Activated naive CD4-positive, alpha-beta T cell treated with anti-CD3 and anti-CD28 coated beads, Interleukin-2, amount 50 U/mL, for 16 hours (primary cell): ENCODE measurements around the gene VPS4B.

ENCODE experiments used
- DNase-seq: peaks from one replicate; pipeline ENCODE4 v3.0.0-alpha.2; 2020

The VPS4B gene

DNA sequence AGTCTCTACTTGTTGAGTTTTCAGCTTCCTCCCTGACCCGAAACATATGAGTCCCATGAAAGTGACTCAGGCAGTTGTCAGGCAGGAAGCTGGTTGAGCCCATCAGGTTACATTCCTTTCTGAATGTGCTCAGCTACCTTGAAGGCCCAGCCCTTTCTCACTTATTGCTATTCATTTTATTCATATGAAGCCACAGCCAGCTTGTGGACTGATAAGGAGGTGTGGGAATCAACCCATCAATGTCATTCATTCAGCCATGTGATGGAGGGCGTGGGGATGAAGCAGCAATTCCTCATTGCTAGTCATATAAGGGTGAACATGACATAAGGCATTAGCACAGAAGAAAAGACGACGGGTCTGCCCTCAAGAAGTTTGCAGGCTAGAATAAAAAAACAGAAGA, 5.3 kb upstream of the VPS4B start:
- no peak for DNase-seq

DNA sequence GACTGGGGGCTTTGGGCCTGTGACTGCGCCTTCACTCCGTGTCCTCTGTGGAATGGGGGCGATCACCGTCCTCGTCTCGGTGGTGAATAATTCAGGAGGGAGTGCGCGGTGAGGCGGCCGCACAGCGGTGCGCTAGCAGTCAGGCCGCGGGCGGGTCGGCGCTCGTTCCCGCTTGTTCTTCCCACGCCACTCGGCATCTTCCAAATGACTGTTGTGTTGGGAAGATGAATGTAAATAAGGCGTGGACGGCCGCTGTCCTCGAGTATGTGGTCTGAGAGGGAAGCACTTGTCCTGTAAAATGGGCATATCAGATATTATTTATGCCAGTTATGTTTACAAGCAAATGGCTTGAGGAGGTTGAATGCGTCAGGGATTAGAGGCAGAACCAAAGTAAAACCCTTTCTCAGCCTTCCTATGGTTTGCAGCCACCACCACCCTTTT, 608 bp upstream of the VPS4B start:
- no peak for DNase-seq

DNA sequence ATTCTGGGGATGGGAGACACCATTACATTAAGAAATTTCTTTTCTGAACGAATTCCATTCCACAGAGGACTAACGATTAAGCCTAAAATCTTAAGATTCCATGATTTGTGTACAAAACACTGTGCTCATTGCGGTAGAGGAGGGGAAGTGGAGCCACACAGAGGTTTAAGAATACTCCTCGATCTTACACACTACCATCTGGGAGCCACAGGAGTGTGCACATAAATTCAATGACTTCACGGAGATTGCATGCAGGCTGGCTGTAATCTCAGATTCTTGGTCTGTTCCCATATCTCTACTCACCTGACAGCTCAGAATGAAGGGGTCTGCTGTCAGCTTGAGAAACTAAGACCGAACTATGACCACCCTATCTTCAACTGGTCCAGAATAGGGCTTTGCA, 762 bp downstream of the VPS4B start:
- DNase-seq = no peak

DNA sequence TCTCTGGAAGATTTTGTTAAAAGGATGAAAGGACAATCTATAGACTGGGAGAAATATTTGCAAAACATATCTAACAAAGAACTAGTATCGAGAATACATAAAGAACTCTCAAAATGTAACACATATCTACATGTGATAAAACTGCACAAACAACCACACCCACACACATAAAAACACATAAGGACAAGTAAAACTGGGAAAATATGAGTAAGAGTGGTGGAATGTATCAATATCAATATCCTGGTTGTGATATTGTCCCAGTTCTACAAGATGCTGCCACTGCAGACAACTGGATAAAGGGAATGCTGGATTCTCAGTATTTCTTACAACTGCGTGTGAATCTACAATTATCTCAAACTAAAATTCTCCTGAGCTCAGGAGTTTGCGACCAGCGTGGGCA, 9.3 kb downstream of the VPS4B start:
- no peak for DNase-seq

DNA sequence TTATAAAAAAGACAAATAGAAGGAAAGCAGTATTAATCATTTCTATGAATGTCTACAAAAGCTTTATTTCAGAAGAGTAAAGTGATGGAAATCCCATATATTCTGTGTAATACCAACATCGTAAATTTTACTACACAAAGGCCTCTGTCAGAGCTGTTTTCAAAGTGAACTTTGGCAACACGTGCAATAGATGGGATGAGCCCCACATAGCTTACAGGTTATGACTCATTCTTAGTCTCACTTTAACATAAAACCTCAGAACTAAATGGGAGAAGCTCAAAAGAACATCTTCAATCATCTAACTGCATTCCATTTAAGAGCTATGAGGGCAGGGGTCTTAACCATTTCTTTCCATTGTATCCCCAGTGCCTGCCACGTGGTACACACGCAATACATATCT, 11.5 kb downstream of the VPS4B start:
- DNase-seq = no peak

DNA sequence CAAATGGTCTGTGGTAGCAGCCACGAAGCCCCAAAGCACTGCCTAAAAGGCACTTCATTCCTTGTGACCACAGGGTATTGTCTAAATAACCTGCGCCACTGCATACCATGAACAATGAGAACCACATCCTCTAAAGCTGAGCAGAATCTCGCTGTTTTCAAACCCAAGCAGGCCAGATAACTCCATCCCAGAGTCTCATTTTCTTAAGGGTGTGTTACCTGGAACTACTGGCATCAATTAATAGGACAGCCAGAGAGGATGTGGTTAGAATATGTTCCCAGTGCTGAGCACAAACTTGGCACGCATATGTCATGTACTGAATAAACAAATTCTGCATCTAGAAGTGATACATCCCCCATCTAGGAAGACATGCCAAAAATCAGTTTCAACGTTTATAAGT, 13.0 kb downstream of the VPS4B start:
- no peak for DNase-seq

DNA sequence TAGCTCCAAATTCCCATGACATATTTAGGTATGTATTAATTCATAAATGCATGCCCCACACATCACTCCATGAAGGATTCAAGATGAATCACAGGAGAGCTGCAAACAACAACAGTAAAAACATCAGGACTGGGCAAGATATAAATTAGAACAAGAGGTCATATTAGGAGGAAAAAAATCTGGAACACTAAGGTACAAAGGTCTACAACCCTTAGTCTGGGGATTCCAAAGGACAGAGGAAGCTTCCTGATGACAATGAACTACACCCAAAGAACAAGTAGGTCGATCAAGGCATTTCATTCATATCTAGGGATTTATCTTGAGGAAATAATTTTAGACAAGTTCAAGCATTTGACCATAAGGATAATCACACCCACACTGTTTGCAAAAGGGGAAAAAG, 14.5 kb downstream of the VPS4B start:
- DNase-seq = no peak

DNA sequence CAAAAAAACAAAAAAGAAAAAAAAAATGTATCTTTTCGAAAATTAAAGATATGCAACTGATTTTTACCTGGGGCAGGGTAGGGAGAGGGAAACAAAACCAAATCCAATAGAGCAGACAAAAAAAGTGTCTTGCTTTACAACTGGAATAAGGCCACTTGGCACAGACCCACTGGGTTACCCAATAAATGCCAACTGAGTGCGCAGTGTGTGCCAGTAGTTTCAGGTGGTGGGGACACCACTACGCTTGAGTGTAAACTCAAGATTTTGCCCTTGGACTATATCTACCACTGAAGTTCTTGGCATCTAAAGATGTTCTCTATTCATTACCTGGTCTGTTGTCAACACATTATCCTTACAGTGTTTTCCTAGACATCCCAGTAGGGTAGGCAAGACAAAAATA, 16.3 kb downstream of the VPS4B start:
- no peak for DNase-seq

DNA sequence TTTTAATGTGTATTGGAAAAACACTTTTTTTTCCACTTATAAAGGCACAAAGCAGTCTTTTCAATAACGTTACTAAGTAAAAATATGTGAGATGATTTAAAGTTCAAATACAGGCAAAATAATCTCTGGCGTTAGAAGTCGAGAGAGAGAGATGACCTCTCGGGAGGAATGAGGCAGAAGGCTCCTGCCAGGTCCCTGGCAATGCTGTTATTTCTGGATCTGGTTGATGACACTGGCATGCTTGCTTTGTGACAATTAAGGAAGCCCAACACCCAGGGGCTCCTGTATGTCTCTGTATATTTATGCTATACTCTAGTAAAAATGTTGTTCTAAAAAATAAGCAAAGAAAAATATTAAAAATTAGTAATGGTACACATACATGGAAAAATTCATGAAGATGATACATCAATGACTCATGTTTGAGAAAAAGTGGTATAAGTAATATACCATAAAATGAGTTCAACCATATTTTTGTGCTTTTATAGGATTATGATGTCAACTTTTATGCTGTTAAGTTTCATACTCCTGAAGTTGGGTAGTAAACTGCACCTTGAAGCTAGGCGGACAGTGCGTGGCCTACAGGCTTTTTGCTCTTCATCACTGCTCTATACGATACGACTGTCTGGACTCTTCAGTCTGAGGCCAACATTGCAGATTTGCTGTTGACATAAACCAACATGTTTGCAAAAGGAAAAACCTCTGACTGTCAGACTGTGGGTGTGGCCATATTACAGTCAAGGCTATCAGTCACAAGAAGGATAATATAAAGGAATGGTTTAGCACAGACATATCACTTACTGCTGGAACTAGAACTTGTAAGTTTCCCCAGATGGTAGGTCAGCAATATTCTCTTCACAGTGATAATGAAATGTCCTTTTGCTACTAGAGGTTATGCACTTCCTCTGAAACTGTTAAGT, 19.8 kb downstream of the VPS4B start:
- DNase-seq = no peak

DNA sequence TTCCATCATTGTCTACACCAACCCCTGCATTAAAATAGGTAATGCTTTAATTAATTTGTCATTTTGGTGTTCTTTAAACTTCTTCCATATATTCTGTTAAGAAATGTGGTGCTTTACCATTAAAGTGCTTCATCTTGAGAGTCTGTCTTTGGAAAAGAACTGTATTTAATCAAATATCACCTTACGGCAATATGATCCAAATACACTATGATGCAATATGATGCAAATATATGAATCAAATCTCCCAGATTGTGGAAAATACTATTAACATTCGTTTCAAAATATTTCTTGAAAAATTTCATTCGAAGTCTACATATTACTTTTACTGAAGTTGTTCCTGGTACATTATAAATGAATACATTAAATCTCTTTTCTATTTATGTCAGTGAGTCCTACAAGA, 23.0 kb downstream of the VPS4B start:
- DNase-seq = no peak

DNA sequence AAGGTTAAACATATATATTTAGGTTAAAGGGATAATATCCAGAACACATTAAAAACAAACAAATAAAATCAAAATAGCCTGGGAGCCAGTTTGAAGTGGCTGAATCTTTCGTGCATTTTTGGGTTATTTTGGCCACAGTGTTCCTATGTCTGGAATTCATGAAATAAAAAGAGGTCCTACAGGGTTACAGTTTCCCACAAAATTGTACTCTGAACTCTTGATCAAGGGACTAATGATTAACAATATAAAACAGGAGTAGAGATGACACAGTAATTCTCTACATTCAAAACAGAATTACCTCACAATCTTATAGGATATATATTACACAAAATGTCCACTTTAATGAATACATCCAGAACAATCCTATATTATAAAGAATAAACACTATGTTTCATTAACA, 24.9 kb downstream of the VPS4B start:
- DNase-seq = no peak

DNA sequence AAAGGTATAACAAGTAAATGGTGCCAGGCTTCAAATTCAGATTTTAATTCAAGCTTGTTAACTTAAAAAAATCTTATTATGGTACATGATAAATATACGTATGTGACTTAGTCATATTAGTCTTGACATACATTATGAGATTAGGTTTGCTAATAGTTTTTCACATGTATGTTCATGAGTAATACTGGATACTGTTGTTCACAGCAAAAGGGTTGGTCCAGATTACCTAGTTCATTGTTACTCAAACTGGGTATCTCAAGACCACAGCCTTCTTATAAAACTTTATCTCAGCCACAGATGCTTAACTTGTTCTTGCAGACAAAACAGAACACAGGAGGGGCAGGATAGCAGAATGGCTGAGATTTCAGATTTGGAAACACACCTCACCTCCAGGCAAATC, 26.8 kb downstream of the VPS4B start:
- no peak for DNase-seq

DNA sequence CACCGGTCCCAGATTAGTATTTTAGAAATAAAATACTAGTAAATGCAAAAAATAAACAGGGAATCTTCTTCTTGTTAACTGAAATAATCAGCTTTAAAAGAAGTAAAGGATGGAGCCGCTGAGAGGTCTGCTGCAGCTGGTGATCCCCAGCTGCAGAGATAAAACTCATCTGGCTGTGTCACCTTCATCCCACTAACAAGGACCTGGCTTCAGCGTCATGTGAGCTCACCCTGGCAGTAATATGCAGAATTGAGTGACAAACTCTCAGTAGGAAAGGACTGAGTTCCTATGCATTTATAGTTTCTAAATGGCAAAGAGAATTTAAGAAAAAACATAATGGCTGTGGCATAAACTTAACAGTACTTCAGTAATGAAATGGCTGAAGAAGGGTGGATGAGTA, 27.3 kb downstream of the VPS4B start:
- no peak for DNase-seq

DNA sequence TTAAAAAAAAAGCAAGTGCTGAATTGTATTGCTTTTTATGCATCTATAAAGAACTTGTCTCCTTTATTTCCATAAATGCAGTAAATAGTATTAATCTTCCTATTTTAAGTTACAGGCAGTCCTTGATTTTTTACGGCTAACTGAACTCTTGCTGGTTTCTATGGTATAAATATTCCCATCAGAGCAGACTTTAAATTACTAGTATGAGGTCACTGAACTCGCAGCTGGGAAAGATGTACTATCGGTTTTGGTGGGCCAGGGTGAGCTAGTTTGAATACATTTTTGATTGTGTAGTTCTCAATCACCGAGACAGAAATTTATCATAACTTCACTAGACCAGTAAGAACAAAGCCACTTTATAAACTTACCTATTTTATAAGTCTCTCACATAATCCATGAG, 34.4 kb downstream of the VPS4B start:
- DNase-seq = no peak

DNA sequence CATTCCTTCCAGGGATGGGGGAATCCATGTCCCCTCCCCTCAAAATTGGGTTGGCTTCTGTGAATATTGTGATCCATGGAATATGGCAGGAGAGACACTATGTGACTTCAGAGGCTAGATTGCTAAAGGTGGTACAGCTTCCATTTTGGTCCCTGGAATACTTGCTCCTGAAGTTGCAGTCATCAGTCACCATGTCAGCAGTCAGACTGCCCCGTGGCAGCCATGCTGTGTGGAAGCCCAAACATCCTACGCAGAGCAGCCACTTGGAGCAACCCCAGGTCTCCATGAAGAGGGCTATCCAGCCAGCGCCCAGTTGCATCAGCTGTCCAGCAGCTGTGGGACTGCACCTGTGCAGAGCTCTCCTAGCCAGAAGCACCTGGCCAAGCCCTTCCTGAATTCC, 39.4 kb downstream of the VPS4B start:
- DNase-seq = no peak

DNA sequence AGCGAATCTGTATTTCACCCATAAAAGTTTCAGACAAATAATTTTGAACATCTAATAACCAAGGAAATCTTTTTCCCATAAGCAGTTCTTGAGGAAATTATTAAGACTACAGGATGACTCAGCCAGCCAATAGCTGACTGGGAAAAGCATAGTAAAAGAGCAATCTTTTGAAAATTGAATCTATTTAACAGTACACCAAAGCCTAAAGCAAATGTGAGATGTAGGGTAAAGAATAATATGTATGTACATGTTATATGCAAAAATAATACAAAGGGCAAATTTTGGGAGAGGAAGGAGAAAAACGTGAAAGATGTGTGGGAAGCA, 42.7 kb downstream of the VPS4B start:
- DNase-seq = no peak

DNA sequence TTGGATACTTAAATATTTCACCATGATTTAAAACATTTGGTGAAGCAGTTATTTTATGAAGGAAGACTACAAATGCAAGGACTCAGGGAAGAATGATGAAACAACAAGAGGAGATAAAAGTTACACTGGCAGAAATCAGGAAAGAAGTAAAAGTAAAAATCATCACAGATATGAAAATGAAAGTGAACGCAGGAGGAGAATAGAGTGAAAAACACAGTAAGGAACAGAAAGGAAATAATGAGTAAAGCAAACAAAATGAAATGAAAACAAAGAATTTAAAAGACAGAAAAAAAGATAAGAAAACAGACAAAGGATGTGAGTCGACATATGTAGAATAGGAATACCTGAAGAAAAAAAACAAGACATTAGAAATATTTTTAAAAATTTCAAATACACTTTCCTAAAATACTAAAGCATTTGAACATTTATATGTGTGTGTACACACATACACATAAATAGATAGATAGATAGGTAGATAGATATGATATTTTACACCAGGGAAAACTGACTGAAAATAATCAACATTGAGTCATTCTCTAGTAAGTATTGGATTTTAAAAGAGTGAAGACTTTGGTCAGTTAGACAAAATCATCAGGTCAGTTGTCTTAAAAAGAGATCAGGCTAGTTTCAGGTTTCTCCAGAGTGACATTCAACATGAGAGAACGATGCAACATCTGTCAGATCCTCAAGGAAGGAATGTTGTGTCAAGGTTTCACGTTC, 43.2 kb downstream of the VPS4B start:
- DNase-seq = no peak

DNA sequence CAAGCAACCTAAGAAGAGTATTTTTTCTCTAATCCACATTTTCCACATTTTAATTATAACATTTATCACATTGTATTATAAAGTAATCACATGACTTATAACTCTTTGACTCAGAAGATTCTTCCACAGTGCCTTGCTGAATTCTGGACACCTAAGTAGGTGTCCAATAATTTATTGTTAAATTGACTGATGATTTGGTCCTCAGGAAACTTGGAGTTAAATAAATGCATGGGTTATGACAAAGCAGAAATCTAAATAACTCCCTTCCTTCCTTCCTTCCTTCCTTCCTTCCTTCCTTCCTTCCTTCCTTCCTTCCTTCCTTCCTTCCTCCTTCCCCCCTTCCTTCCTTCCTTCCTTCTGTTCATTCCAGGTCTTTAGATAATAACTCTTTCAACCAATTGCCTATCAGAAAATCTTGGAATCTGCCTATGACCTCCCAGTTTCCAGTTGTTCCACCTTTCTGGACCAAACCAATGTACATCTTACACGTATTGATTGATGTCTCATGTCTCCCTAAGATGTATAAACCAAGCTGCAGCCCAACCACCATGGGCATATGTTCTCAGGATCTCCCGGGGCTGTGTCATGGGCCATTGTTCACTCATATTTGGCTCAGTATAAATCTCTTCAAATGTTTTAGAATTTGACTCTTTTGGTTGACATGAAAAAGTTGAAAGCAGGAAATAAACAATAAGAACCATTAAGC, 44.8 kb downstream of the VPS4B start:
- DNase-seq = no peak

DNA sequence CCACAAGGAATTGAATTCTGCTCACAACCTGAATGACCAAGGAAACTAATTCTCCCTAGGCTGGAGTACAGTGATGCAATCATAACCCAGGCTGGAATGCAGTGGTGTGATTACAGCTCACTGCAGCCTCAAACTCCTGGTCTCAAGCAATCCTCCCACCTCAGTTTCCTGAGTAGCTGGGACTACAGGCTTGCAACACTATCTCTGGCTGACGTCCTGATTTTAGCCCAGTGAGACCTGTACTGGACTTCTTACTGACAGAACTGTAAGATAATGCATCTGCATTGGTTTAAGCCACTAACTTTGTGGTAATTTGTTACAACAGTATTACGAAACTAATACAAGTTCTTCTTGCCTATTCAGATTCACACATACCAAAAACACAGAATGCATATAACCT, 45.7 kb downstream of the VPS4B start:
- DNase-seq = no peak

DNA sequence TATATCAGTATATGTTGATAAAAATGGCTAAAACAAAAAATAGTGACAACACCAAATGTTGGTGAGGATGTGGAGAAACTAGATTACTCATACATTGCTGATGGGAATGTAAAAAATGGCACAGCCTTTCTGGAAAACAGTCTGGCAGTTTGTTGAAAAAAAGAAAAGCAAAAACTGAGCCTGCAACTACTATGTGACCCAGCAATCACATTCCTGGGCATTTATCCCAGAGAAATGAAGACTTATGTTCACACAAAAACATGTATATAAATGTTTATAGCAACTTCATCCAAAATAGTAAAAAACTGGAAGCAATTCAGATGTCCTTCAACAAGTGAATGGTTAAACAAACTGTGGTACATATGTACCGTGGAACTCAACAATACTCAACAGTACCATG, 47.7 kb downstream of the VPS4B start:
- no peak for DNase-seq

DNA sequence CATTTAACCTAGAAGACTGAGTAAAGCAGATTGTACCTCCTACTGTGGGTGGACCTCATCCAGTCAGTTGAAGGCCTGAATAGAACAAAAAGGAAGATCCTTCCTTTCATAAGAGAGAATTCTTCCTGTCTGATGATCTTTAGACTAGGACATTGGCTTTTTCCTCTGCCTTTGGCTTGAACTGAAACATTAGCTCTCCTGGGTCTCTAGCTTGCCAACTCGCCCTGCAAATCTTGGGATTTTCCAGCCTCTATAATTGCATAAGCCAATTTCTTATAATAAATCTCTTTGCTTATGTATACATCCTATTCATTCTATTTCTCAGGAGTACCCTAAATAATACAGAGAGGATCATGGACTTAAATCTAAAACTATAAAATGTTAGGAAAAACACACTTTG, 49.1 kb downstream of the VPS4B start:
- DNase-seq = no peak

DNA sequence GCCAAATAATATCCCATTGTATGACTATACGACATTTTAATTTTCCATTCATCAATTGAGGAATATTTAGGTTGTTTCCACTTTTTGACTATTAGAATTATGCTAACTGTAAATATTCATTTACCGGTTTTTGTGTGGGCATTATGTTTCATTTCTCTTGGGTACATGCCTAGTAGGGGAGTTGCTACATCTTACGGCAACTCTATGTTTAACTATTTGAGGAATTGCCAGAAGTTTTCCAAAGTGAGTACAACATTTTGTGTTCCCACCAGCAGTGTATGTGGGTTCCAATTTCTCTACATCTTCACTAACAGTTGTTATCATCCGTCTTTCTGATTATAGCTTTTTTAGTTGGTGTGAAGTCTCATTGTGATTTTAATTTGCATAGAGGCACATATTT, 53.7 kb downstream of the VPS4B start:
- no peak for DNase-seq

DNA sequence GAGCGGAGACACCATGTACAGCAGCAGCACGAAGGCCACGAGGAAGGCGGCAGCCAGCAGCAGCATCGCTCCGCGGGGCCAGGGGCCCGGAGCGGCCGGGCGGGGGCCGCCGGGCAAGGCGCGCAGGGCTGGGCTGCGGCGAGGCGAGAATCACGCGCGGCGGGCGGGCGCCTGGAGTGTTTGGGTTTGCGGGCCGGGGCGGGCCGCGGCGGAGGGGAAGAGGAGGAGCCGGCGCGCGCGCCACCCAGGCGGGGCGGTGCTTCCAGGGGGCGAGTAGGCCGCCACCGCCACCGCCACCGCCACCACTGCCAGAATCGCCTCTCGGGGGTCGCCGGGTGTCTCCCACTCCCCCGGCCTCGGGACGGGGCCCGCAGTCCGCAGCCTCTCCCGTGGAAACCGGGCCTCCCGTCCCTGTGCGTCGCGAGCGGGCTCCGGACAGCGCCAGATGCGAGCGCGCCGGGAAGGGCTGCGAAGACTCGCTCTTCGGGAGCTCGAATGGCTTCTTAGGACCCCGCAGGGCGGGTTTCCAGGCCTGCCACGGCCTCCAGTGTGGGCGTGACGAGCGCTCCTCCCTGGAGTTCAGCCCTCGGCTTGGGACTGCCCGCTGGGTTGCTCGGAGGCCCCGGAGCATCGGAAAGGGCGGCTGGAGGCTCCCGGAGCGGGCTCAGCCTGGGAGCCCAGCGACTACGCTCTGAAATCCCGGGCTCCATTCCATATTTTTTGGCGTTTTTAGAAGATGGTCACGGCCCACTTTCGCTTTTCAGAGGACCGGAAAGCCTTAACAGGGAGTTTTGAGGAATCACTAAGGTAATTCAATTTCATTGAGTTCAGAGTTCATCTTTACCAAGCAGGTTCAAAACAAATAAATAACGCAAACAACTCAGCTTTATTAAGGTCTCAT, 55.0 kb downstream of the VPS4B start, which contains the start of gene KDSR:
Gene KDSR (minus strand): TSS at position 154 of the 901 bp plus-strand sequence. CDS start 88 bp downstream, at position 66.
- peak; percentile 85 for DNase-seq
